ENCODE results near the gene ARV1. TPM values are rescaled to one million over a fixed set of nuclear protein-coding genes. Genes with fewer than 3 reads are reported as not detected.

ARV1 gene
- total and polyA plus RNA-seq, 10 of the 15 experiments (the other 5 are each of a cell fraction or from before 2014, with no cell fraction given), result 23.2 to 55.1 (median 35.6) TPM

- intact Hi-C loops (cut with micrococcal nuclease; ENCODE audit: unreplicated experiment) (no loop called here), in situ Hi-C loops (cut with MboI) (no loop called here)
- no peak overlapping the region for H2AFZ ChIP-seq (ENCODE audit: control insufficient read depth, low read depth, low read length)
- no peaks in the 10 kb centered on the region for H3K9me3 ChIP-seq (replicated peaks; ENCODE audit: control insufficient read depth, insufficient read depth, low read length)
- ChIA-PET POLR2A (no interaction called here), SMC1A (ENCODE audit: uncharacterized antibody, unreplicated experiment) (interaction anchor here (0.6 kb wide), 1 partner anchor 17 kb away, joined by 4 read pairs; no protein-coding TSS in a partner anchor), RAD21 (ENCODE audit: unreplicated experiment) (no interaction called here), CTCF (no interaction called here)
- FAIRE-seq (no peak), ATAC-seq (no peak), DNase-seq (ENCODE audit: low read depth, low spot score) (no peak)
- no peak overlapping the region for H3K9ac ChIP-seq (ENCODE audit: control insufficient read depth, insufficient read depth, low read length)
- H3K27me3 ChIP-seq (replicated peaks in 1 of 2; ENCODE audit: control insufficient read depth in 2 of 2, insufficient read depth in 2 of 2, low read length in 1 of 2), result no peaks in the 10 kb centered on the region
- no peak for TF ChIP-seq ZNF384 (IDR thresholded peaks at IDR 0.05; ENCODE audit: borderline replicate concordance, low read depth, low read length)
- TF ChIP-seq CHD2 (IDR thresholded peaks at IDR 0.05; ENCODE audit: borderline replicate concordance, low read depth, low read length), result no peak
- TF ChIP-seq YBX1 (IDR thresholded peaks at IDR 0.05), result no peak
- no peak for TF ChIP-seq HDGF (IDR thresholded peaks at IDR 0.05)
- TF ChIP-seq IRF3 (IDR thresholded peaks at IDR 0.05), result no peak
- no peak for TF ChIP-seq ZZZ3 (IDR thresholded peaks at IDR 0.05; ENCODE audit: control insufficient read depth, insufficient read length, low read depth)
- TF ChIP-seq HCFC1 (IDR thresholded peaks at IDR 0.05; ENCODE audit: low read length), result no peak
- TF ChIP-seq ESRRA (IDR thresholded peaks at IDR 0.05; ENCODE audit: low read length), result no peak
- TF ChIP-seq FOS (IDR thresholded peaks at IDR 0.05; ENCODE audit: borderline replicate concordance, extremely low read depth, insufficient read length), result no peak
- no peak for TF ChIP-seq E4F1 (IDR thresholded peaks at IDR 0.05; ENCODE audit: borderline replicate concordance, partially characterized antibody)
- TF ChIP-seq DPF2 (IDR thresholded peaks at IDR 0.05), result no peak
- no peaks in the 10 kb centered on the region for H3K79me2 ChIP-seq (ENCODE audit: control insufficient read depth, insufficient read depth, low read length)
- BruUV-seq (replicated peaks), result no TSS peak
- no peaks in the 10 kb centered on the region for H4K20me1 ChIP-seq (ENCODE audit: control insufficient read depth, insufficient read depth)
- 0 out of 4 replicates have a peak, but pooled peaks cover 0 to under 1% of the 10 kb centered on the region in 2 experiments for H3K36me3 ChIP-seq (ENCODE audit: control insufficient read depth in 2 of 2, insufficient read depth in 2 of 2, low read length in 1 of 2)
- H3K4me3 ChIP-seq, result no peak overlapping the region
- no peaks in the 10 kb centered on the region for H3K4me1 ChIP-seq (ENCODE audit: control insufficient read depth, insufficient read depth, low read length)
- 48% methylated on average over 2 of the region's 2 CpGs for WGBS (ENCODE audit: insufficient coverage, insufficient replicate concordance, low lambda C conversion rate, missing lambda C conversion rate)
- H3K27ac ChIP-seq (ENCODE audit: control insufficient read depth, insufficient read depth), result no peak overlapping the region
- H3K4me2 ChIP-seq (ENCODE audit: control insufficient read depth, insufficient read depth), result no peak overlapping the region
Observed at GRCh38 chr1:230964896-230965295, 14.0 kb upstream of the ARV1 start.
